HepG2 (cell line): ENCODE results near the gene TMEM209. TPM values are rescaled to one million over a fixed set of nuclear protein-coding genes. Genes with fewer than 3 reads are reported as not detected.

Experiments used
- ATAC-seq: fragments of 200-7000 bp; cut with Tn5 transposase; 3 replicates; pipeline ENCODE4 v1.9.1; 2020; ENCODE audit warnings: mild to moderate bottlenecking, moderate library complexity
- BruUV-seq: library from RNA; stranded (reverse); fragments of 400-500 nt; replicated peaks from 2 replicates; lab custom pipeline; 2021; lab: Mats Ljungman, UMichigan
- CTCF ChIA-PET: fragments of 300-600 bp; formaldehyde crosslinking; extraction: SDS; loops from one replicate; lab custom pipeline; 2021; ENCODE audit warnings: low total read pairs, inconsistent platforms, low intra/inter-chr PET ratio; lab: Yijun Ruan, JAX
- POLR2A ChIA-PET: fragments of 350-600 bp; sonication (Branson Sonifier 250); formaldehyde crosslinking; loops from one replicate; lab custom pipeline; 2020; ENCODE audit warnings: antibody characterized with exemption, inconsistent platforms; lab: Yijun Ruan, JAX
- DNase-seq: peaks from one replicate; pipeline ENCODE4 v3.0.0-alpha.2; 2015; ENCODE audit warnings: low spot score
- FAIRE-seq: peaks from 3 replicates; lab custom pipeline; 2011; peaks lifted over from hg19 to GRCh38; lab: Jason Lieb, UNC
- H2AFZ ChIP-seq: one replicate; pipeline ENCODE4 v1.6.1; 2011; ENCODE audit warnings: low read length, inconsistent platforms
- H3K27ac ChIP-seq: fragments of 300-600 bp; 3 replicates; pipeline ENCODE4 v1.8.0; 2011; ENCODE audit warnings: mixed run types, mild to moderate bottlenecking, mixed read lengths, low read length, inconsistent platforms; ENCODE audit not compliant: insufficient read depth; ENCODE audit errors: extremely low read length
- H3K27me3 ChIP-seq, 2 experiments: fragments of 200-600 bp in 1 of 2; 2 replicates in 1 of 2; 3 replicates in 1 of 2; pipeline versions ENCODE4 v1.6.0 to v1.8.0; 2011; ENCODE audit warnings: low read length in 2 of 2, mild to moderate bottlenecking in 2 of 2, moderate library complexity in 2 of 2, inconsistent platforms in 1 of 2; ENCODE audit not compliant: insufficient read depth in 2 of 2, control insufficient read depth in 1 of 2
- H3K36me3 ChIP-seq, 2 experiments: fragments of 200-600 bp in 1 of 2; replicated peaks in 1 of 2; 2 replicates in 1 of 2; 3 replicates in 1 of 2; pipeline versions ENCODE4 v1.5.1 to v1.8.0; 2011; ENCODE audit warnings: low read length in 2 of 2, inconsistent platforms in 1 of 2; ENCODE audit not compliant: insufficient read depth in 2 of 2, control insufficient read depth in 1 of 2
- H3K4me1 ChIP-seq: 2 replicates; pipeline ENCODE4 v1.5.1; 2012; ENCODE audit warnings: low read length, inconsistent platforms; ENCODE audit not compliant: insufficient read depth
- H3K4me2 ChIP-seq: 2 replicates; pipeline ENCODE4 v1.6.0; 2011; ENCODE audit warnings: low read depth, low read length, inconsistent platforms
- H3K4me3 ChIP-seq, 3 experiments: fragments of 200-600 bp in 1 of 3; sonication (generic), shearing (Covaris generic) in 1 of 3; replicated peaks in 1 of 3; 2 replicates each; pipeline ENCODE4 v1.5.1; 2011 to 2016; ENCODE audit warnings: low read length in 3 of 3, inconsistent platforms in 2 of 3, low read depth in 2 of 3, mild to moderate bottlenecking in 2 of 3, control low read depth in 1 of 3, mixed read lengths in 1 of 3; ENCODE audit not compliant: insufficient read depth in 1 of 3
- H3K79me2 ChIP-seq: one replicate; pipeline ENCODE4 v1.6.1; 2011; ENCODE audit warnings: low read length, inconsistent platforms; ENCODE audit not compliant: insufficient read depth
- H3K9ac ChIP-seq: 2 replicates; pipeline ENCODE4 v1.6.0; 2011; ENCODE audit warnings: mild to moderate bottlenecking, low read depth, low read length, inconsistent platforms; ENCODE audit not compliant: insufficient read depth
- H3K9me3 ChIP-seq: 2 replicates; pipeline ENCODE4 v1.5.1; 2012; ENCODE audit warnings: mild to moderate bottlenecking, low read length
- H4K20me1 ChIP-seq: 2 replicates; pipeline ENCODE4 v1.6.0; 2011; ENCODE audit warnings: inconsistent platforms, mild to moderate bottlenecking, low read length, moderate library complexity; ENCODE audit not compliant: insufficient read depth
- BCL6 ChIP-seq: IDR thresholded peaks from 2 replicates; pipeline ENCODE4 v1.6.1; 2016; ENCODE audit warnings: missing genetic modification reagents, missing compliant biosample characterization
- CEBPZ ChIP-seq: IDR thresholded peaks from 2 replicates; pipeline ENCODE4 v1.6.1; 2012; ENCODE audit warnings: low read length, improper control_type of control experiment
- PRPF4 ChIP-seq: fragments of 200-400 bp; formaldehyde crosslinking; IDR thresholded peaks from 2 replicates; pipeline ENCODE4 v1.6.1; 2016; ENCODE audit warnings: low read length, low read depth; ENCODE audit not compliant: poor library complexity, severe bottlenecking
- ZBTB21 ChIP-seq: sonication (generic); formaldehyde crosslinking; IDR thresholded peaks from 2 replicates; pipeline ENCODE4 v1.4.0; 2020; ENCODE audit warnings: missing genetic modification reagents
- ZNF207 ChIP-seq: fragments of 450-650 bp; IDR thresholded peaks from 2 replicates; pipeline ENCODE4 v1.6.1; 2016; ENCODE audit warnings: antibody characterized with exemption, borderline replicate concordance
- ZNF337 ChIP-seq: sonication (generic); formaldehyde crosslinking; IDR thresholded peaks from 2 replicates; pipeline ENCODE4 v1.5.1; 2020; ENCODE audit warnings: missing genetic modification reagents, low read depth, mild to moderate bottlenecking, borderline replicate concordance
- ZNF780A ChIP-seq: sonication (generic); formaldehyde crosslinking; IDR thresholded peaks from 2 replicates; pipeline ENCODE4 v1.8.0; 2022; ENCODE audit warnings: mild to moderate bottlenecking, missing genetic modification reagents, moderate library complexity
- ZSCAN30 ChIP-seq: sonication (generic); formaldehyde crosslinking; IDR thresholded peaks from 2 replicates; pipeline ENCODE4 v1.5.0; 2020; ENCODE audit warnings: mild to moderate bottlenecking, missing genetic modification reagents
- WGBS: methylation state at CpG from one replicate; pipeline ENCODE4 v1.1.6; 2017; ENCODE audit warnings: low lambda C conversion rate; 5-methylcytosine and 5-hydroxymethylcytosine counted together
- in situ Hi-C: cut with HindIII; loops from 2 replicates; pipeline ENCODE4 v1.10.0; 2017; ENCODE audit warnings: low pct_unique_long_range_greater_than_20kb; ENCODE audit not compliant: extremely low pct_ligation_motif_present
- intact Hi-C: fragments of 100-400 bp; cut with micrococcal nuclease; formaldehyde crosslinking; loops from one replicate; pipeline ENCODE4 v1.10.0; 2022; ENCODE audit not compliant: unreplicated experiment
- polyA plus RNA-seq, 8 experiments: library from polyadenylated mRNA; depleted of rRNA in 3 of 8; stranded (reverse) in 7 of 8; unstranded in 1 of 8; fragments of >200 nt; fragmentation: Illumina TruSeq in 4 of 8; extraction: Trizol in 4 of 8; gene quantifications; 2 replicates each; pipeline versions ENCODE4 v1.2.1 to v1.2.3, GENCODE V29; 2011 to 2016; ENCODE audit warnings: low read depth in 4 of 8, missing spikeins in 1 of 8, mixed read lengths in 1 of 8; ENCODE audit not compliant: insufficient read depth in 1 of 8
- total RNA-seq, 5 experiments: library from RNA; depleted of rRNA; stranded (reverse); fragments of >200 nt; fragmentation: Illumina TruSeq; extraction: Trizol; gene quantifications; 2 replicates each; pipeline ENCODE4 v1.2.3, GENCODE V29; 2016; ENCODE audit warnings: low read depth in 1 of 5

TMEM209 gene
- total and polyA plus RNA-seq, 2 of the 13 experiments (the other 11 are each of a cell fraction or from before 2014, with no cell fraction given) = 14.5 to 15.6 TPM

- no peaks in the 10 kb centered on the region for H3K9me3 ChIP-seq
- no peaks in the 10 kb centered on the region for H3K27me3 ChIP-seq
- H3K27ac ChIP-seq = no peak overlapping the region
- H3K4me2 ChIP-seq = no peak overlapping the region
- intact Hi-C loops (no loop called here), in situ Hi-C loops (no loop called here)
- FAIRE-seq = no peak
- TF ChIP-seq CEBPZ (no peak), ZBTB21 (CRISPR knock-in tag) (no peak), ZNF207 (no peak), PRPF4 (no peak), ZNF337 (CRISPR knock-in tag) (no peak), ZNF780A (CRISPR knock-in tag) (no peak), BCL6 (no peak), ZSCAN30 (no peak)
- DNase-seq = no peak
- WGBS = 98% methylated on average over 4 of the region's 4 CpGs
- no peak overlapping the region for H2AFZ ChIP-seq
- CTCF ChIA-PET = no interaction called here
- peaks cover 4 to 39% of the 10 kb centered on the region in 2 experiments; a peak in 3 of 5 replicates for H3K36me3 ChIP-seq
- H4K20me1 ChIP-seq = no peaks in the 10 kb centered on the region
- no TSS peak for BruUV-seq
- no peak overlapping the region for H3K9ac ChIP-seq
- POLR2A ChIA-PET = interaction anchor here (0.9 kb wide), 1 partner anchor 71 kb away, joined by 3 read pairs; the partner anchor contains the start of gene TMEM209
- H3K4me3 ChIP-seq = no peak overlapping the region
- no peaks in the 10 kb centered on the region for H3K4me1 ChIP-seq
- H3K79me2 ChIP-seq = no peaks in the 10 kb centered on the region
- no peak for ATAC-seq
Observed at GRCh38 chr7:130134106-130134636, 71.0 kb downstream of the TMEM209 start.
